ENCODE measurements around the gene MAD1L1. TPM values are rescaled to one million over a fixed set of nuclear protein-coding genes. Genes with fewer than 3 reads are reported as not detected.

The MAD1L1 gene
- total and polyA plus RNA-seq, 2 of the 4 experiments (the other 2 are of a cell fraction) = 29.0 to 40.9 TPM

DNA sequence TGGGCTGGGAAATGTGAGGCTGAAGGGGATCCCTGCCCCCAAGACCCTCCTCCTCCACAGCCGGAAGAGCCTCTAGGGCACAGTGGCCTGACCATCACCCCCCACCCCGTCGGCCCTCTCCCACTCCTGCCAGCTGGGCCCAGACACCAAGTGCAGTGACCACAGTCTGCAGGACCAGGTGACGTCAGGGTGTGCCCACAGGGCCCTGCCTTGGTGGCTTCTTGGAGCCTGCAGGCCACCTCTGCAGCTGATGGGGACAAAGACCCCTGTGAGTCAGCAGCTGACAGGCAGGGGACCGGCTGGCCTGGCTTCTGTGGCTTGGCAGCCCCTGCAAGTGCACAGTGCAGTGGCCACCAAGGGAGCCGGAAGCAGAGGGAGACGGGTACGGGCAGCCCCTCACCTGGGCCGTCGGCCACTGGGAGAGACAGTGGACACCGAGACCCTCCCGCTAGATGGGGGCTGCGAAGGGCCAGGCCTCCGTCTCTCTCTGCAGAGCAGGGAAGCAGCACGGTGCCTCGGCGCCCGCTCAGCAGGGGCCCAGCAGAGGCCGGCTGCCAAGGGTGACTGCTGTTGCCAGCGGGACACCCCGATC is 288.0 kb downstream of the MAD1L1 start:
- POLR2A ChIA-PET (ENCODE audit: unreplicated experiment) = interaction anchor here (0.5 kb wide), 1 partner anchor 126 kb away, joined by 4 read pairs; no protein-coding TSS in a partner anchor
- CTCF ChIA-PET = no interaction called here
- TF ChIP-seq CHD1 (IDR thresholded peaks at IDR 0.05; ENCODE audit: low read depth, low read length) (no peak), FOS (IDR thresholded peaks at IDR 0.05; ENCODE audit: low read depth, low read length) (no peak), RCOR1 (IDR thresholded peaks at IDR 0.05; ENCODE audit: insufficient replicate concordance, low read length) (no peak), MAFK (IDR thresholded peaks at IDR 0.05; ENCODE audit: low read depth, low read length) (no peak), MAZ (IDR thresholded peaks at IDR 0.05; ENCODE audit: borderline replicate concordance, low read depth, low read length) (no peak), BHLHE40 (IDR thresholded peaks at IDR 0.05; ENCODE audit: low read depth, low read length) (no peak), RFX5 (IDR thresholded peaks at IDR 0.05; ENCODE audit: low read depth, low read length) (no peak), CEBPB (IDR thresholded peaks at IDR 0.05; ENCODE audit: low read depth, low read length) (no peak), RAD21 (IDR thresholded peaks at IDR 0.05; ENCODE audit: low read length) (no peak), POLR2A (IDR thresholded peaks at IDR 0.05; ENCODE audit: low read depth, low read length) (no peak), NFE2L2 (IDR thresholded peaks at IDR 0.05; ENCODE audit: low read depth, low read length) (no peak), MXI1 (IDR thresholded peaks at IDR 0.05; ENCODE audit: borderline replicate concordance, low read depth, low read length) (no peak), SMC3 (IDR thresholded peaks at IDR 0.05; ENCODE audit: low read depth, low read length) (no peak)
- TF ChIP-seq, protein P1, sequence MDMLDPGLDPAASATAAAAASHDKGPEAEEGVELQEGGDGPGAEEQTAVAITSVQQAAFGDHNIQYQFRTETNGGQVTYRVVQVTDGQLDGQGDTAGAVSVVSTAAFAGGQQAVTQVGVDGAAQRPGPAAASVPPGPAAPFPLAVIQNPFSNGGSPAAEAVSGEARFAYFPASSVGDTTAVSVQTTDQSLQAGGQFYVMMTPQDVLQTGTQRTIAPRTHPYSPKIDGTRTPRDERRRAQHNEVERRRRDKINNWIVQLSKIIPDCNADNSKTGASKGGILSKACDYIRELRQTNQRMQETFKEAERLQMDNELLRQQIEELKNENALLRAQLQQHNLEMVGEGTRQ (IDR thresholded peaks at IDR 0.05; ENCODE audit: low read depth, low read length) = no peak
- TF ChIP-seq, protein P2, sequence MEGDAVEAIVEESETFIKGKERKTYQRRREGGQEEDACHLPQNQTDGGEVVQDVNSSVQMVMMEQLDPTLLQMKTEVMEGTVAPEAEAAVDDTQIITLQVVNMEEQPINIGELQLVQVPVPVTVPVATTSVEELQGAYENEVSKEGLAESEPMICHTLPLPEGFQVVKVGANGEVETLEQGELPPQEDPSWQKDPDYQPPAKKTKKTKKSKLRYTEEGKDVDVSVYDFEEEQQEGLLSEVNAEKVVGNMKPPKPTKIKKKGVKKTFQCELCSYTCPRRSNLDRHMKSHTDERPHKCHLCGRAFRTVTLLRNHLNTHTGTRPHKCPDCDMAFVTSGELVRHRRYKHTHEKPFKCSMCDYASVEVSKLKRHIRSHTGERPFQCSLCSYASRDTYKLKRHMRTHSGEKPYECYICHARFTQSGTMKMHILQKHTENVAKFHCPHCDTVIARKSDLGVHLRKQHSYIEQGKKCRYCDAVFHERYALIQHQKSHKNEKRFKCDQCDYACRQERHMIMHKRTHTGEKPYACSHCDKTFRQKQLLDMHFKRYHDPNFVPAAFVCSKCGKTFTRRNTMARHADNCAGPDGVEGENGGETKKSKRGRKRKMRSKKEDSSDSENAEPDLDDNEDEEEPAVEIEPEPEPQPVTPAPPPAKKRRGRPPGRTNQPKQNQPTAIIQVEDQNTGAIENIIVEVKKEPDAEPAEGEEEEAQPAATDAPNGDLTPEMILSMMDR (conservative IDR thresholded peaks at IDR 0.05; ENCODE audit: low read depth, low read length) = no peak
- TF ChIP-seq, protein P3, sequence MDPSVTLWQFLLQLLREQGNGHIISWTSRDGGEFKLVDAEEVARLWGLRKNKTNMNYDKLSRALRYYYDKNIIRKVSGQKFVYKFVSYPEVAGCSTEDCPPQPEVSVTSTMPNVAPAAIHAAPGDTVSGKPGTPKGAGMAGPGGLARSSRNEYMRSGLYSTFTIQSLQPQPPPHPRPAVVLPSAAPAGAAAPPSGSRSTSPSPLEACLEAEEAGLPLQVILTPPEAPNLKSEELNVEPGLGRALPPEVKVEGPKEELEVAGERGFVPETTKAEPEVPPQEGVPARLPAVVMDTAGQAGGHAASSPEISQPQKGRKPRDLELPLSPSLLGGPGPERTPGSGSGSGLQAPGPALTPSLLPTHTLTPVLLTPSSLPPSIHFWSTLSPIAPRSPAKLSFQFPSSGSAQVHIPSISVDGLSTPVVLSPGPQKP (IDR thresholded peaks at IDR 0.05; ENCODE audit: borderline replicate concordance, low read depth, low read length) = no peak
- Histone ChIP-seq H2AK5ac (ENCODE audit: low read depth, low read length) (no peak overlapping the region), H3K79me1 (ENCODE audit: low read depth in 1 of 2, low read length in 2 of 2) (no peaks in the 10 kb centered on the region; a peak in 1 of 4 replicates), H4K5ac (ENCODE audit: low read depth, low read length) (no peak overlapping the region), H3K4ac (ENCODE audit: low read depth, low read length) (no peak overlapping the region), H3K56ac (ENCODE audit: extremely low read depth, insufficient read depth, low read length) (no peak overlapping the region), H2BK15ac (ENCODE audit: low read depth, low read length) (no peak overlapping the region), H3K27me3 (ENCODE audit: control insufficient read depth, insufficient read depth, low read length) (no peaks in the 10 kb centered on the region), H2AFZ (replicated peaks; ENCODE audit: low read length, poor library complexity) (no peak overlapping the region), H4K20me1 (ENCODE audit: insufficient read depth, low read length) (no peaks in the 10 kb centered on the region; the same call in 1 of the 2 replicates), H3K9me3 (ENCODE audit: control insufficient read depth, insufficient read depth, low read length) (no peaks in the 10 kb centered on the region), H3K14ac (replicated peaks; ENCODE audit: low read depth, low read length) (no peak overlapping the region), H4K91ac (ENCODE audit: insufficient read depth, low read depth, low read length) (no peak overlapping the region), H2BK20ac (ENCODE audit: low read depth, low read length) (no peak overlapping the region), H3K18ac (ENCODE audit: low read depth, low read length) (no peak overlapping the region), H3K23ac (ENCODE audit: low read depth, low read length) (no peak overlapping the region), H2BK120ac (ENCODE audit: low read depth, low read length) (no peak overlapping the region), H3K36me3 (ENCODE audit: control insufficient read depth, insufficient read depth, low read length) (peaks cover 3% of the 10 kb centered on the region; the same call in 1 of the 2 replicates), H2AK9ac (replicated peaks; ENCODE audit: low read depth, low read length, poor library complexity) (no peak overlapping the region), H3K4me3 (ENCODE audit: insufficient read depth, low read depth, low read length) (no peak overlapping the region), H2BK5ac (ENCODE audit: low read depth, low read length, poor library complexity, severe bottlenecking) (no peak overlapping the region), H4K8ac (ENCODE audit: low read depth in 2 of 2, low read length in 2 of 2) (no peak overlapping the region), H3K27ac (ENCODE audit: insufficient read depth, low read length) (no peak overlapping the region), H3K4me1 (ENCODE audit: control insufficient read depth, insufficient read depth, low read length) (peaks cover 4% of the 10 kb centered on the region), H3K9me1 (ENCODE audit: insufficient read depth, low read length) (0 out of 2 replicates have a peak, but pooled peaks cover 6% of the 10 kb centered on the region), H3K9ac (ENCODE audit: low read depth, low read length) (no peak overlapping the region), H3K4me2 (ENCODE audit: low read depth, low read length) (no peak overlapping the region)
- intact Hi-C loops (cut with micrococcal nuclease) = no loop called here
- dilution Hi-C loops (cut with HindIII; ENCODE audit: low sequenced_read_pairs, unreplicated experiment) = no loop called here
- ATAC-seq (ENCODE audit: low read depth) = no peak
- in situ Hi-C loops (cut with MboI; ENCODE audit: low sequenced_read_pairs) = no loop called here
- WGBS, 2 experiments (ENCODE audit: extremely low coverage in 2 of 2, insufficient read length in 1 of 2) = 88% methylated on average over 17 of the region's 21 CpGs; no CpG with 5 or more reads in 1 of the 2 experiments
- BruUV-seq (replicated peaks) = no TSS peak
- DNase-seq = no peak
